ENCODE measurements around the gene AMFR.

AMFR gene

DNA sequence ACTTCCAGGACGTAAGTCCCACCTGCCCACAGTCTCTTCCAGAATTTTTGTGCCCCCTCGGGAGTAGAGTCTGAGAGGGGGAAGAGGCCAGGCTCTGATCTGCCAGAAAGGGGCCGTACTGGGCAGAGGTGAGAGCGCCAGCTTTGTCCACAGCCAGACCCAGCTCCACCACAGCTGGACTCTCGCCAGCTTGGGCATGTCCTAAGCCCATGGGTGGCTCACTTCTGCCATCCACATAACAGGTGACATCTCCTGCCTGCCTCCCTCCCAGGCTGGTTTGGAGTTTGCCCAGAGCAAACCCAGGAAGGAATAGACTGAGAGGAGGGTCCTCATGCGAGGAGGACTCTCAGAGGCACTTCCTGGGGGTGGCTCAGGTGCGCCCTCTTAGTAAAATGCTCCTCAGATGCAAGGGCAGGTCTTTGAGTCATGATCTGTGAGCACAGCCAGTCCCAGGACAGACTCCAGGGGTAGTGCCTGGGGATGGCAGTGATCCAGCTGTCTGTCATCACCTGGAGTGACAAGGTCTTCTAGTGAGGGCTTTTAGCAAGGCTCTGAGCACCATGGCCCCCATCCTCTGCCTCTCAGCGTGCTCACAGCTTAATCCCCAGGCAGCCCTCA lies 89.2 kb downstream of the AMFR start:
- no peak for DNase-seq (ENCODE audit: low read depth in 4 of 4, low spot score in 1 of 4)

DNA sequence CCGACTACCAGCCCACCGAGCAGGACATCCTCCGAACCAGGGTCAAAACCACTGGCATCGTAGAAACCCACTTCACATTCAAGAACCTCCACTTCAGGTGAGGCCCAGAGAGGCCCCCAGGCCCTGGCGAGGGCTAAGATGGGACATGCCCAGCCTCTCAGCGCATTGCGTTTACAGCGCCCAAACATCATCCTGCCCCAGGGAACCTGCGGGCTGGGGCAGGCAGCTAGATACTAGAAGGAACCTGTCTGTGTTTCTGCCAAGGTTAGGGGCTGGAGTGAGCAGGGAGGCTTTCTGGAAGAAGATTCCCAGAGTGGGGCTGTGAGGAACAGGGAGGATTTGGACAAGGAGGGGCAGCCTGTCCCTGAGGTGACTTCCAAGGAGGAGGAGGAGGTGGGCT lies 90.6 kb downstream of the AMFR start:
- DNase-seq (ENCODE audit: low read depth in 4 of 4, low spot score in 1 of 4) = no peak

DNA sequence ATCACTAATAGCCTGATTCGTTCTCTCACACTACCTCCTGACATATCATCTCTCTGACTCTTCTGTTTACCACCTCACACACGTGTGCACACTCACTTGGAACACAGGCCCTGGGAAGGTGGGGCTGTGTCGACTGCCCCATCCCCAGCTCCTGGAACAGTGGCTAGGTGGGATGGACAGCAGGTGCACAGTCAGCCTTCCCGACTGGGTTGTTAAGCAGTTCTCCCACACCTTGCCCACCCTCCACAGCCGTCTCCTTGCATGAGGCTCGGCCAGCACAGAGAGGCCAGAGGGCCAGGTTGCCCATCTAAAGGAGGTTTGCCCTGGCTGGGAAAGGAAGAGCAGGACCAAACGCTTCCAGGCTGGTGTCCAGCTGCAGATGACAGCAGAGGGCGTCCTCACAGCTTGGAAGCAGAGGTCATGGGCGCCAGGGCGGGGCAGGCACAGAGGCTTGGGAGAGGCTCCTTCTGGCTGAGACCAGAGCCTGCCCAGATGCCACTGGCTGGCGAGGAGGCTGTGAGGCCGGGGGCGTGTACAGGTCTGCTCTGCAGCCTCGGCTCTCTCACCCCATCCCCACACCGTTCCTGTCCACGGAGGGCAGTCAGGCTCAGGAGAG lies 92.8 kb downstream of the AMFR start:
- DNase-seq (ENCODE audit: low read depth in 4 of 4, low spot score in 1 of 4) = no peak

- DNase-seq (ENCODE audit: low read depth in 4 of 4, low spot score in 1 of 4) = no peak
These were observed 93.4 kb downstream of the AMFR start for GRCh38 chr16:56331915-56332314.

GRCh38 chr16:56331399-56331798 lies 93.9 kb downstream of the AMFR start:
- DNase-seq (ENCODE audit: low read depth in 4 of 4, low spot score in 1 of 4) = no peak

DNA sequence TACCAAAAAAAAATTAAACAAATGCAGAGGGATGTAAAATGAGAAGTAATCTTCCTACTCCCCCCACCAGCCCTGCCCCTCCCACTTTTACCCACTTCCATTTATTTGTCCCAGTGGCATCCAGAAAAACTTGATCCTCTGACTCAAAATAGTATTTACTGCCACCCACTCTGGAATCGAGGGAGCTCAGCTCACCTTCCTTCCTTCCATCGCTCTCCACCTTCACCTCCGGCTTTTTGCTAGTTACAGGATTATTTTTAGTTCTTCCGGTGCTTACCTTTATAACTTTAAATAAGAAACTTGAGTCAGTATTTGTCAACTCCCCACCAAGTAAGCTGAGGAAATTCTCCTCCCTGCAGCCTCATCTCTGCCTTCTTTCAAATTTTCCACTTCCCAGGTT lies 94.9 kb downstream of the AMFR start:
- DNase-seq (ENCODE audit: low read depth in 4 of 4, low spot score in 1 of 4) = no peak

DNA sequence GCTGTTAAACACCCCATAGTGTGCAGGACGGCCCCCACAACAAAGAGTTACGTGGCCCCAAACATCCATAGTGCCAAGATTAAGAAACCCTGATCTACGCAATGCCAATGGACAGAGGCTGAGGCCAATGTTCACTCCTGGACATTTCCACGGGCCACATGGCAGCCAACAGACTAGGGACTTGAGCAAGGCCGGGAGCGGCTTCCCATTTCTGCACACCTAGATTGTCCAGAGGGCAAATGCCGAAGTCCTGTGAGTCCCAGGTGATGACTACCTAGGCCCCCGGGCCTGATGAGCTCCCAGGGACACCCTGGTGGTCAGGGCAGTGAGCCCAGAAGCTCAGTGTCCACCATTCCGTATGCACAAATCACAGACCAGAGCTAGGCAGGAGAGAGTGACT lies 95.5 kb downstream of the AMFR start:
- DNase-seq (ENCODE audit: low read depth in 4 of 4, low spot score in 1 of 4) = no peak

DNA sequence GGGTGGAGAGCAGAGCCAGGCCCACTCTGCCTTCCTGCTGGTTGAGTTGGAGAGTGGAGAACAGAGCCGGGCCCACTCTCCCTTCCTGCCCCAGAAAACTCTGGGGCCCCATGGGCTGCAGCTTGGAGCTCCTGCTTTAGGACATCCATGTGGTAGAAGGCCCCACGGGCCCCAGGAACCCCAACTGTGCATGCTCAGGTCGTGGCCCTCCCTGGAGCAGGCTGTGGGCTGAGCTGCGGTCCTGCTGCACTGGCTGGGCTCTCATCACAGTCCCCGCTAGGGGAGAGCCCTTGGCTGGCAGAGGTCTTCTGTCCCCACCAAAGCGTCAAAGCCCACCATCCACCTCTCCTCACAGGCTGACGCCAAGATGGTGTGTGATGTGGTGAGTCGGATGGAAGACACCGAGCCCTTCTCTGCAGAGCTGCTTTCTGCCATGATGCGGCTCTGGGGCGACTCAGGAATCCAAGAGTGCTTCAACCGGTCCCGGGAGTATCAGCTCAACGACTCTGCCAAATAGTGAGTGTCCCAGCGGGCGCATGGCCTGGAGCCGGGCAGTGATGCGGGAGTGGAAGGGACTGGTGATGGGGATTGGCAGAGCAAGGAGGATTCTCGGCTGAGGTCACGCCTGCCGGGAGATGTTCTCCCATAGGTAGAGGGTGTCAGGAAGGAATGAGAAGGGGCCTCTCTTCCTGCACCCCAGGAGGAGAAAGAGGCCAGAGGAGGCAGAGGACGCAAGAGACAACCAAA lies 96.9 kb downstream of the AMFR start:
- no peak for DNase-seq (ENCODE audit: low read depth in 4 of 4, low spot score in 1 of 4)

DNA sequence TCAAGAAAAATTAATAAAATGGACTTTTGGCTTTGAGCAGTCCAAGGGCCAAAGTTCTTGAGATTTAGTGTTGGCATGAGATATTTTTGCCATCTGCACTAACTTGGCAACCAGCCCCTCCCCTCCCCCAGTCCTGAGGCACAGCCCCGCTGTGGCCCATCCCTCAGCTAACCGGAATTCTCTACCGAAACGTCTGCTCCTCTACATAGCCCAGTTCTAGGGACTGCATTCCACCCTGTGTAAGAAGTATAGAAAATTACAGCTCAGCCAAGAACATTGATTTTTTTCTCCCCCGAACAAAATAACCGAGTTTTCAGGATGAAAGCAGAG lies 97.5 kb downstream of the AMFR start:
- no peak for DNase-seq (ENCODE audit: low read depth in 4 of 4, low spot score in 1 of 4)

GRCh38 chr16:56327071-56327928 lies 98.0 kb downstream of the AMFR start:
- no peak for DNase-seq (ENCODE audit: low read depth in 4 of 4, low spot score in 1 of 4)

GRCh38 chr16:56325956-56326355 lies 99.4 kb downstream of the AMFR start:
- DNase-seq (ENCODE audit: low read depth in 4 of 4, low spot score in 1 of 4) = no peak

DNA sequence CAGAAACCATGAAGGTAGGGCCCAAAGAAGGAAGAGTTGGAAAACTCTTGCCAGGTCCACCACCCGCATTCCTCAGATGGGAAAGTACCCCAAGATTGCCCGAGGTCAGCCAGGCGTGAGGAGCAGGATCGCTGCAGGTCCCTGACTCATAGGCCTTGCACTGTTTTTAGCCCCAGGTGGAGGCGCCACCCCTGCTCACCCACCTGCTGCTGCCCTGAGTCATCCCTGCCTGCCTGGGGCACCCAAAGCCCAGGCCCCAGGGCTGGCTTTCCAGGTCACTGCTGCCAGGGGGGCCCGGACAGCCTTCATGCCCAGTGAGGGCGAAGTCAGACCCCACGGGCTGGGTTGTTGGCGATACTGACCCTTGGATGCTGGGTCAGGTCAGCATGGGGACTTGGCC lies 100.9 kb downstream of the AMFR start:
- no peak for DNase-seq (ENCODE audit: low read depth in 4 of 4, low spot score in 1 of 4)

GRCh38 chr16:56321571-56321970 lies 103.8 kb downstream of the AMFR start:
- no peak for DNase-seq (ENCODE audit: low read depth in 4 of 4, low spot score in 1 of 4)

DNA sequence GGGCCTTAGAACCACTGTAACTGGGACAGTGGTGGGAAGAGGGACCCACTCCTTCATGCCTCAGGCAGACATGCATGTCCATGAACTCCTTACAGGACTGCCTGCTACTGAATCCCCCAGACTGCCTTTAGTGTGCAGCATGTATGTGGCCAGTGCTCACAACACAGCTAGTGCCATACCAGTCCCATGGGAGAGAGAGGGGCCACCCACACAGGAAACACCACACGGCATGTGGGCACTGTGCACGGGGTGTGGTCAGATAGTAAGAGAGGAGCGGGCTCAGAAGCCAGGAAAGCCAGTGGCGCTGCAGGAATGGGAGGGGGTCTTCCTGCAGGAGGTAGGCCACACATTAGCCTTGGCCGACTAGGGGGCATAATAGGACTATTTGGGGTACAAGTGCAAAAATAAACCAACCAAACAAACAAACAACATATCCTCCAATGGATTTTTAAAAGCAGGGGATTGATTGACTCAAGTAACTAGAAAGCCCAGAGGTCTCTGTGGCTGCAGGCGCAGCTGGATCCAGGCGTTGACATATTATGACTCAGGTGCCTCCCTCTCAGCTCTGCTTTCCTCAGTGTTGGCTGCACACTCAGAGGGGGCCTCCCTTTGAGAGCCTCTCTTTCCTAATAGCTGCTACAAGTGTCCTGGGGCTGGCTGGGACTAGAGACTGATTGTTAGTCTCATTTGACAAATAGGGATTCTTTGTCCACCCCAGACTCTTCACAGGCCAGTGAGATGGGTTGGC lies 104.4 kb downstream of the AMFR start:
- DNase-seq (ENCODE audit: low read depth in 4 of 4, low spot score in 1 of 4) = no peak

GRCh38 chr16:56320056-56320455 lies 105.3 kb downstream of the AMFR start:
- no peak for DNase-seq (ENCODE audit: low read depth in 4 of 4, low spot score in 1 of 4)

DNA sequence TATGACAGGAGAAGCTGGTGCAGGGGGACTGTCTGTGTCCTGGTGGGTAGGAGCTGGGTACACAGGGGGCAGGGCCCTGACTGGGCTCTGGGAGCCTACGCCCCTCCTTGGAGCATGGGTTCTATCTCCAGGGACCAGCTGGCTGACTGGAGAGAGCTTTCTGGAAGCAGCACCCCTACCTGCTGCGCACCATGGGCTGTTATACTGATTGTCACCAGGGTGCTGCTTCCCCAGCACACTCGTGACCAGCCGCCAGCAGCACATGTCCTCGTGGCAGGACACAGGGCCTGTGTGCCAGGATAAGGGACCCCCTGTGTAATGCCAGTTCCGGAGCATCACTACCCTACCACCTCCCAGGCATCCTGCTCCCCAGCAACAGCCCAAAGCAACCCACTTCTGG lies 106.0 kb downstream of the AMFR start:
- no peak for DNase-seq (ENCODE audit: low read depth in 4 of 4, low spot score in 1 of 4)

DNA sequence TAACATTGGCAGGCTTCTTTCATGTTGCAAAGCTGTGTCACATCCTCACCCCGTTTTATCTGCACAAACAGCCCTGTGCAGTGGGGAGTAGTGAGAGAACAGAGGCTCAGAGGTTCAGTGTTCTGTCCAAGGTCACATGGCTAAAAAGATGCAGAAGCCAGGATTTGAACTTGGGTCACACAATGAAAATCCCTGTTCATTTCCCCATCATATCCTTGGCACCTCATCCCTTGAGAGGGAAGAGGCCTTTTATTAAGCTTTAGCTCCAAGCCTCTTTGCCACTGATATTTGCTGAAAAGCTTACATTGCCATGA lies 106.6 kb downstream of the AMFR start:
- no peak for DNase-seq (ENCODE audit: low read depth in 4 of 4, low spot score in 1 of 4)

DNA sequence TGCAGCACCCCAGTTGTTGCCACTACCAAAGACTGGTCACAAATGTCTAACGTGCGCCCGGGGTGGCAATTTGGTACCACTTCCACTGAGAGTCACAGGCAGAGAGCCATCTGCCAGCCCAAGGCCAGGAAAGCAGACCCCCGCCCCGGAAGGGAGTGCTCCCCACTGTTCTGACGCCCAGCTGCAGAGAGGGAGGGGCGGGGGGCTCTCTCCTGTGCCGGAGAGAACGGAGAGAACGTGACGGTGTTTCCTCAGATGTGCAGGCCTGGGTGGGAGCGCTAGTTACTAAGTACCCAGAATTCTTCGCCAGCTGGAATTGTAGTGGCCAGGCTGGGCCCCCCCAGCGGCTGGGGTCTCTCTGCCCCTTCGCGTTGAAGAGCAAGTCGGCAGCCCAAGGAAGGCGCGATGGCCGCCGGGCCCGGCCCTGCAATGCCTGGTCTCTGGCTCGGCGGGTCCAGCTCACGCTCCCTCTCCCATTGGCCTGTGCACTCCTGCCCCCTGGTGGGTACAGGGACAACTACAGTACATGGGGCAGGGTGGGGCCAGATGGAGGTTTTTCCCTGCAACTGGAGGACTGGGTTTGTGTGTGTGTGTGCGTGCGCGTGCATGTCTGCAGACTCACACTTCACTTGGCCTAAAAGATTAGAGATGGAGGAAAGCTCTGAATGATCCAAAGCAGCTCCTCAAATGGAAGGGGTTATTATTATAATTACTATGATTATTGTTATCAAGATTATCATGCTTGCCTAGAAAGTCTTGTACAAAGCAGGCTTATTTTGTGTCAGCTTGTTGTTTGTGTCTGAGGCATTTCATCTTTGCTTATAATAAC lies 107.1 kb downstream of the AMFR start:
- peak; percentile 53 to 66 (median 65) for DNase-seq (ENCODE audit: low read depth in 4 of 4, low spot score in 1 of 4)

GRCh38 chr16:56316545-56316944 lies 108.8 kb downstream of the AMFR start:
- DNase-seq (ENCODE audit: low read depth in 4 of 4, low spot score in 1 of 4) = no peak

DNA sequence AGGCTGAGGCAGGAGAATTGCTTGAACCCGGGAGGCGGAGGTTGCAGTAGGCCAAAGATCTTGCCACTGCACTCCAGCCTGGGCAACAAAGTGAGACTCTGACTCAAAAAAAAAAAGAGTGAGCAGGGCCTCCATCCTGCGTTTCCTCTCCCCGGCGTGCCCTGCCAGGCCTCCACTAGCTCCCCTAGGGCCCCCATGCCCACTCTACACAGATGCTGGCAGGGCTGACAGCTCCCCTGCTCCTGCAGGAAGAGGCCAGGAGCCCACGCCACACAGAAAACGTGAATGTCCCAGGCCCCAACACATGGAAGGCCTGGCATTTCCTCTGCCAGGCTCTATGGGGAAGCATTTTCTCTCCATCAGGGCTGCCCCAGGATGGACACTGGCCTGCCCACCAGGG lies 109.4 kb downstream of the AMFR start:
- DNase-seq (ENCODE audit: low read depth in 4 of 4, low spot score in 1 of 4) = no peak
